Progenitor cell of endocrine pancreas (in vitro differentiated cells): ENCODE results near the gene SEC23B. TPM values are rescaled to one million over a fixed set of nuclear protein-coding genes. Genes with fewer than 3 reads are reported as not detected.

ENCODE experiments used
- DNase-seq: peaks from one replicate; pipeline ENCODE4 v3.0.0; 2021; ENCODE audit warnings: low spot score; ENCODE audit not compliant: unreplicated experiment
- H3K27ac Mint-ChIP-seq: 2 replicates; pipeline ENCODE4 v1.8.0; 2021; ENCODE audit warnings: mild to moderate bottlenecking, moderate library complexity, mixed read lengths
- H3K27me3 Mint-ChIP-seq: 2 replicates; pipeline ENCODE4 v1.8.0; 2021; ENCODE audit warnings: mixed read lengths
- H3K36me3 Mint-ChIP-seq: 2 replicates; pipeline ENCODE4 v1.8.0; 2022; ENCODE audit warnings: mixed read lengths; ENCODE audit not compliant: insufficient read depth
- H3K4me1 Mint-ChIP-seq: 2 replicates; pipeline ENCODE4 v1.8.0; 2021; ENCODE audit warnings: low read depth, mixed read lengths
- H3K4me3 Mint-ChIP-seq: 2 replicates; pipeline ENCODE4 v1.8.0; 2021; ENCODE audit warnings: low read depth, mild to moderate bottlenecking, moderate library complexity, mixed read lengths
- H3K9me3 Mint-ChIP-seq: 2 replicates; pipeline ENCODE4 v1.8.0; 2021; ENCODE audit warnings: low read depth, mixed read lengths
- CTCF ChIP-seq: fragments of 200-600 bp; sonication (generic); IDR thresholded peaks from one replicate; pipeline ENCODE4 v1.5.0; 2021; ENCODE audit warnings: antibody characterized with exemption, mild to moderate bottlenecking; ENCODE audit not compliant: unreplicated experiment
- total RNA-seq: library from RNA; stranded (reverse); gene quantifications from 2 replicates; pipeline ENCODE4 v1.2.1, GENCODE V29; 2021

SEC23B gene
- total RNA-seq, 1 donor from 2014 or later: 58.4 TPM

GRCh38 chr20:18571009-18571408 lies 63.3 kb downstream of the SEC23B start:
- DNase-seq: no peak
- Mint-ChIP-seq H3K9me3 (peaks cover 3% of the 10 kb centered on the region), H3K27me3 (no peaks in the 10 kb centered on the region), H3K4me1 (peaks cover 16% of the 10 kb centered on the region), H3K27ac (no peak overlapping the region), H3K36me3 (peaks cover 10% of the 10 kb centered on the region), H3K4me3 (no peak overlapping the region)
- no peak for TF ChIP-seq CTCF

GRCh38 chr20:18571578-18571977 lies 63.8 kb downstream of the SEC23B start:
- H3K27ac Mint-ChIP-seq: no peak overlapping the region

GRCh38 chr20:18577942-18578341 lies 70.2 kb downstream of the SEC23B start:
- H3K4me3 Mint-ChIP-seq: no peak overlapping the region
- no peaks in the 10 kb centered on the region for H3K27me3 Mint-ChIP-seq
- H3K9me3 Mint-ChIP-seq: no peaks in the 10 kb centered on the region
- H3K27ac Mint-ChIP-seq: no peak overlapping the region
- no peak for DNase-seq
- H3K36me3 Mint-ChIP-seq: no peaks in the 10 kb centered on the region
- H3K4me1 Mint-ChIP-seq: peaks cover 5% of the 10 kb centered on the region
- TF ChIP-seq CTCF: no peak

More at GRCh38 chr20:18571578-18571977, 63.8 kb downstream of the SEC23B start:
- Mint-ChIP-seq H3K9me3 (peaks cover 3% of the 10 kb centered on the region), H3K4me3 (no peak overlapping the region), H3K4me1 (peaks cover 14% of the 10 kb centered on the region), H3K36me3 (peaks cover 10% of the 10 kb centered on the region), H3K27me3 (no peaks in the 10 kb centered on the region)
- DNase-seq: no peak
- no peak for TF ChIP-seq CTCF

GRCh38 chr20:18578581-18578980 lies 70.8 kb downstream of the SEC23B start:
- H3K4me1 Mint-ChIP-seq: peaks cover 1% of the 10 kb centered on the region
- H3K9me3 Mint-ChIP-seq: no peaks in the 10 kb centered on the region
- H3K4me3 Mint-ChIP-seq: no peak overlapping the region
- no peak for DNase-seq
- no peak for TF ChIP-seq CTCF
- H3K27me3 Mint-ChIP-seq: peaks cover under 1% of the 10 kb centered on the region
- H3K27ac Mint-ChIP-seq: no peak overlapping the region
- H3K36me3 Mint-ChIP-seq: no peaks in the 10 kb centered on the region

- TF ChIP-seq CTCF: no peak
- Mint-ChIP-seq H3K27ac (no peak overlapping the region), H3K4me3 (no peak overlapping the region), H3K27me3 (peaks cover 7% of the 10 kb centered on the region), H3K9me3 (no peaks in the 10 kb centered on the region), H3K36me3 (no peaks in the 10 kb centered on the region), H3K4me1 (no peaks in the 10 kb centered on the region)
- no peak for DNase-seq
Observed at GRCh38 chr20:18580012-18580411, 72.3 kb downstream of the SEC23B start.
